HepG2 (cell line): ENCODE measurements around the gene SNRNP48. TPM values are rescaled to one million over a fixed set of nuclear protein-coding genes. Genes with fewer than 3 reads are reported as not detected.

Experiments
- ATAC-seq: fragments of 200-7000 bp; cut with Tn5 transposase; 3 replicates; pipeline ENCODE4 v1.9.1; 2020; ENCODE audit warnings: mild to moderate bottlenecking, moderate library complexity
- BruUV-seq: library from RNA; stranded (reverse); fragments of 400-500 nt; replicated peaks from 2 replicates; lab custom pipeline; 2021; lab: Mats Ljungman, UMichigan
- CTCF ChIA-PET: fragments of 300-600 bp; formaldehyde crosslinking; extraction: SDS; loops from one replicate; lab custom pipeline; 2021; ENCODE audit warnings: low total read pairs, inconsistent platforms, low intra/inter-chr PET ratio; lab: Yijun Ruan, JAX
- POLR2A ChIA-PET: fragments of 350-600 bp; sonication (Branson Sonifier 250); formaldehyde crosslinking; loops from one replicate; lab custom pipeline; 2020; ENCODE audit warnings: antibody characterized with exemption, inconsistent platforms; lab: Yijun Ruan, JAX
- DNase-seq: peaks from one replicate; pipeline ENCODE4 v3.0.0-alpha.2; 2015; ENCODE audit warnings: low spot score
- FAIRE-seq: peaks from 3 replicates; lab custom pipeline; 2011; peaks lifted over from hg19 to GRCh38; lab: Jason Lieb, UNC
- H2AFZ ChIP-seq: one replicate; pipeline ENCODE4 v1.6.1; 2011; ENCODE audit warnings: low read length, inconsistent platforms
- H3K27ac ChIP-seq: fragments of 300-600 bp; 3 replicates; pipeline ENCODE4 v1.8.0; 2011; ENCODE audit warnings: mixed run types, mild to moderate bottlenecking, mixed read lengths, low read length, inconsistent platforms; ENCODE audit not compliant: insufficient read depth; ENCODE audit errors: extremely low read length
- H3K27me3 ChIP-seq, 2 experiments: fragments of 200-600 bp in 1 of 2; 2 replicates in 1 of 2; 3 replicates in 1 of 2; pipeline versions ENCODE4 v1.6.0 to v1.8.0; 2011; ENCODE audit warnings: low read length in 2 of 2, mild to moderate bottlenecking in 2 of 2, moderate library complexity in 2 of 2, inconsistent platforms in 1 of 2; ENCODE audit not compliant: insufficient read depth in 2 of 2, control insufficient read depth in 1 of 2
- H3K36me3 ChIP-seq, 2 experiments: fragments of 200-600 bp in 1 of 2; replicated peaks in 1 of 2; 2 replicates in 1 of 2; 3 replicates in 1 of 2; pipeline versions ENCODE4 v1.5.1 to v1.8.0; 2011; ENCODE audit warnings: low read length in 2 of 2, inconsistent platforms in 1 of 2; ENCODE audit not compliant: insufficient read depth in 2 of 2, control insufficient read depth in 1 of 2
- H3K4me1 ChIP-seq: 2 replicates; pipeline ENCODE4 v1.5.1; 2012; ENCODE audit warnings: low read length, inconsistent platforms; ENCODE audit not compliant: insufficient read depth
- H3K4me2 ChIP-seq: 2 replicates; pipeline ENCODE4 v1.6.0; 2011; ENCODE audit warnings: low read depth, low read length, inconsistent platforms
- H3K4me3 ChIP-seq, 3 experiments: fragments of 200-600 bp in 1 of 3; sonication (generic), shearing (Covaris generic) in 1 of 3; replicated peaks in 1 of 3; 2 replicates each; pipeline ENCODE4 v1.5.1; 2011 to 2016; ENCODE audit warnings: low read length in 3 of 3, inconsistent platforms in 2 of 3, low read depth in 2 of 3, mild to moderate bottlenecking in 2 of 3, control low read depth in 1 of 3, mixed read lengths in 1 of 3; ENCODE audit not compliant: insufficient read depth in 1 of 3
- H3K79me2 ChIP-seq: one replicate; pipeline ENCODE4 v1.6.1; 2011; ENCODE audit warnings: low read length, inconsistent platforms; ENCODE audit not compliant: insufficient read depth
- H3K9ac ChIP-seq: 2 replicates; pipeline ENCODE4 v1.6.0; 2011; ENCODE audit warnings: mild to moderate bottlenecking, low read depth, low read length, inconsistent platforms; ENCODE audit not compliant: insufficient read depth
- H3K9me3 ChIP-seq: 2 replicates; pipeline ENCODE4 v1.5.1; 2012; ENCODE audit warnings: mild to moderate bottlenecking, low read length
- H4K20me1 ChIP-seq: 2 replicates; pipeline ENCODE4 v1.6.0; 2011; ENCODE audit warnings: inconsistent platforms, mild to moderate bottlenecking, low read length, moderate library complexity; ENCODE audit not compliant: insufficient read depth
- BRCA1 ChIP-seq: sonication (generic); formaldehyde crosslinking; IDR thresholded peaks from 2 replicates; pipeline ENCODE4 v1.4.0; 2020; ENCODE audit warnings: missing genetic modification reagents
- HMGA1 ChIP-seq: sonication (generic); formaldehyde crosslinking; conservative IDR thresholded peaks from 2 replicates; pipeline ENCODE4 v1.4.0; 2020; ENCODE audit warnings: missing genetic modification reagents
- HMGXB3 ChIP-seq: sonication (generic); formaldehyde crosslinking; IDR thresholded peaks from 2 replicates; pipeline ENCODE4 v1.4.0; 2020; ENCODE audit warnings: missing genetic modification reagents, borderline replicate concordance
- HNRNPH1 ChIP-seq: fragments of 200-400 bp; formaldehyde crosslinking; optimal IDR thresholded peaks from 2 replicates; pipeline ENCODE3; 2017; ENCODE audit warnings: mild to moderate bottlenecking, low read depth, low read length
- KLF13 ChIP-seq: sonication (generic); formaldehyde crosslinking; IDR thresholded peaks from 2 replicates; pipeline ENCODE4 v1.4.0; 2020; ENCODE audit warnings: mild to moderate bottlenecking, missing genetic modification reagents
- KLF15 ChIP-seq: sonication (generic); formaldehyde crosslinking; IDR thresholded peaks from 2 replicates; pipeline ENCODE4 v1.8.1; 2023; ENCODE audit warnings: borderline replicate concordance, mild to moderate bottlenecking, inconsistent platforms, missing genetic modification reagents, mixed read lengths
- PBX2 ChIP-seq: IDR thresholded peaks from 2 replicates; pipeline ENCODE4 v1.6.1; 2016; ENCODE audit warnings: control low read depth
- TCF7 ChIP-seq: sonication (generic); IDR thresholded peaks from 2 replicates; pipeline ENCODE4 v1.6.1; 2016; ENCODE audit warnings: antibody characterized with exemption, low read depth
- ZFP90 ChIP-seq: sonication (generic); formaldehyde crosslinking; IDR thresholded peaks from 2 replicates; pipeline ENCODE4 v1.8.0; 2022; ENCODE audit warnings: missing genetic modification reagents, mild to moderate bottlenecking, inconsistent platforms, borderline replicate concordance
- ZNF484 ChIP-seq: sonication (generic); formaldehyde crosslinking; IDR thresholded peaks from 2 replicates; pipeline ENCODE4 v1.5.1; 2020; ENCODE audit warnings: mild to moderate bottlenecking, low read depth, missing genetic modification reagents, borderline replicate concordance
- ZNF513 ChIP-seq: sonication (generic); formaldehyde crosslinking; conservative IDR thresholded peaks from 2 replicates; pipeline ENCODE4 v1.5.0; 2020; ENCODE audit warnings: missing genetic modification reagents
- ZSCAN25 ChIP-seq: sonication (generic); formaldehyde crosslinking; IDR thresholded peaks from 2 replicates; pipeline ENCODE4 v1.8.0; 2022; ENCODE audit warnings: mild to moderate bottlenecking, missing genetic modification reagents
- ZSCAN30 ChIP-seq: sonication (generic); formaldehyde crosslinking; IDR thresholded peaks from 2 replicates; pipeline ENCODE4 v1.5.0; 2020; ENCODE audit warnings: mild to moderate bottlenecking, missing genetic modification reagents
- WGBS: methylation state at CpG from one replicate; pipeline ENCODE4 v1.1.6; 2017; ENCODE audit warnings: low lambda C conversion rate; 5-methylcytosine and 5-hydroxymethylcytosine counted together
- in situ Hi-C: cut with HindIII; loops from 2 replicates; pipeline ENCODE4 v1.10.0; 2017; ENCODE audit warnings: low pct_unique_long_range_greater_than_20kb; ENCODE audit not compliant: extremely low pct_ligation_motif_present
- intact Hi-C: fragments of 100-400 bp; cut with micrococcal nuclease; formaldehyde crosslinking; loops from one replicate; pipeline ENCODE4 v1.10.0; 2022; ENCODE audit not compliant: unreplicated experiment
- polyA plus RNA-seq, 8 experiments: library from polyadenylated mRNA; depleted of rRNA in 3 of 8; stranded (reverse) in 7 of 8; unstranded in 1 of 8; fragments of >200 nt; fragmentation: Illumina TruSeq in 4 of 8; extraction: Trizol in 4 of 8; gene quantifications; 2 replicates each; pipeline versions ENCODE4 v1.2.1 to v1.2.3, GENCODE V29; 2011 to 2016; ENCODE audit warnings: low read depth in 4 of 8, missing spikeins in 1 of 8, mixed read lengths in 1 of 8; ENCODE audit not compliant: insufficient read depth in 1 of 8
- total RNA-seq, 5 experiments: library from RNA; depleted of rRNA; stranded (reverse); fragments of >200 nt; fragmentation: Illumina TruSeq; extraction: Trizol; gene quantifications; 2 replicates each; pipeline ENCODE4 v1.2.3, GENCODE V29; 2016; ENCODE audit warnings: low read depth in 1 of 5

The SNRNP48 gene
- total and polyA plus RNA-seq, 2 of the 13 experiments (the other 11 are each of a cell fraction or from before 2014, with no cell fraction given) = 17.5 to 47.5 TPM

- 0 out of 2 replicates have a peak, but pooled peaks have one; percentile 65 for TF ChIP-seq ZSCAN30 (CRISPR knock-in tag)
- TF ChIP-seq KLF13 (CRISPR knock-in tag) = no peak
- TF ChIP-seq ZNF513 (CRISPR knock-in tag) = no peak
- no peak for TF ChIP-seq HMGA1
- no peak; the same call in 1 of the 2 replicates for TF ChIP-seq ZSCAN25
- TF ChIP-seq KLF15 (CRISPR knock-in tag) = no peak
- no peak for TF ChIP-seq TCF7
Measured at GRCh38 chr6:7542065-7542873, 47.7 kb upstream of the SNRNP48 start (continued).

- Histone ChIP-seq H3K27ac (peak overlapping the region; percentile 90), H3K9ac (peak overlapping the region; percentile 99), H3K9me3 (no peaks in the 10 kb centered on the region), H2AFZ (no peak overlapping the region), H3K4me3 (peak overlapping the region; percentile 94 to 100 (median 95)), H3K36me3 (peaks cover 1 to 14% of the 10 kb centered on the region in 2 experiments; a peak in 3 of 5 replicates), H3K79me2 (peaks cover 63% of the 10 kb centered on the region), H3K27me3 (peaks cover 0 to 3% of the 10 kb centered on the region in 2 experiments; a peak in 1 of 5 replicates), H4K20me1 (peaks cover 15% of the 10 kb centered on the region), H3K4me2 (peak overlapping the region; percentile 97), H3K4me1 (peaks cover 61% of the 10 kb centered on the region)
- ATAC-seq (peak; percentile 63), DNase-seq (peak; percentile 93), FAIRE-seq (no peak)
- intact Hi-C loops (loop anchor here (1.0 to 10.0 kb wide), 4 partner anchors 97 to 378 kb away; partner anchors contain the start of gene SSR1), in situ Hi-C loops (loop anchor here (5.0 kb wide), 1 partner anchor 111 kb away; no protein-coding TSS in a partner anchor)
- ChIA-PET POLR2A (interaction anchor here (0.6 to 2.1 kb wide), 10 partner anchors 18 to 230 kb away, joined by 3 to 21 read pairs (median 4); partner anchors contain the start of genes CAGE1, RIOK1, SNRNP48 and SSR1), CTCF (no interaction called here)
- WGBS = under 1% methylated on average over 15 of the region's 32 CpGs
- BruUV-seq = no TSS peak
- TF ChIP-seq PBX2 (no peak), HNRNPH1 (no peak), HMGXB3 (CRISPR knock-in tag) (no peak), BRCA1 (CRISPR knock-in tag) (0 out of 2 replicates have a peak, but pooled peaks have one; percentile 41), ZFP90 (peak; percentile 61), ZNF484 (CRISPR knock-in tag) (no peak)
Measured at GRCh38 chr6:7542874-7543624, 46.9 kb upstream of the SNRNP48 start.
